GM12878 (cell line): ENCODE data around the gene RIPK4. TPM values are rescaled to one million over a fixed set of nuclear protein-coding genes. Genes with fewer than 3 reads are reported as not detected.

Experiments used
- ATAC-seq: fragments of 200-7000 bp; cut with Tn5 transposase; 3 replicates; pipeline ENCODE4 v1.9.1; 2020; ENCODE audit warnings: mild to moderate bottlenecking, moderate library complexity
- BruUV-seq: library from RNA; stranded (reverse); fragments of 400-500 nt; replicated peaks from 2 replicates; lab custom pipeline; 2021; lab: Mats Ljungman, UMichigan
- CTCF ChIA-PET: fragments of 300-600 bp; sonication (Branson Sonifier 250); formaldehyde crosslinking; extraction: SDS; loops from one replicate; lab custom pipeline; 2021; ENCODE audit warnings: inconsistent platforms; lab: Yijun Ruan, JAX
- POLR2A ChIA-PET: fragments of 350-600 bp; formaldehyde crosslinking; extraction: SDS; loops from one replicate; lab custom pipeline; 2021; ENCODE audit warnings: inconsistent platforms; lab: Charles Lee
- RAD21 ChIA-PET: fragments of 300-600 bp; sonication (Branson Sonifier 250); formaldehyde crosslinking; loops from one replicate; lab custom pipeline; 2023; ENCODE audit warnings: antibody characterized with exemption; ENCODE audit not compliant: unreplicated experiment; lab: Charles Lee
- SMC1A ChIA-PET: fragments of 300-600 bp; sonication (Branson Sonifier 250); formaldehyde crosslinking; loops from one replicate; lab custom pipeline; 2023; ENCODE audit not compliant: unreplicated experiment, uncharacterized antibody; lab: Charles Lee
- DNase-seq: peaks from one replicate; pipeline ENCODE4 v3.0.0-alpha.2; 2011; ENCODE audit warnings: low read depth, low spot score
- FAIRE-seq: peaks from 3 replicates; lab custom pipeline; 2011; peaks lifted over from hg19 to GRCh38; lab: Jason Lieb, UNC
- H2AFZ ChIP-seq: 2 replicates; pipeline ENCODE4 v1.6.0; 2011; ENCODE audit warnings: low read depth, low read length, control low read depth; ENCODE audit not compliant: control insufficient read depth
- H3K27ac ChIP-seq: 2 replicates; pipeline ENCODE4 v1.5.1; 2011; ENCODE audit warnings: control low read depth; ENCODE audit not compliant: control insufficient read depth, insufficient read depth
- H3K27me3 ChIP-seq, 2 experiments: replicated peaks in 1 of 2; 2 replicates each; pipeline versions ENCODE4 v1.6.0 to v1.6.1; 2011; ENCODE audit warnings: low read length in 1 of 2; ENCODE audit not compliant: control insufficient read depth in 2 of 2, insufficient read depth in 2 of 2
- H3K36me3 ChIP-seq, 2 experiments: 2 replicates each; pipeline ENCODE4 v1.5.1; 2011; ENCODE audit warnings: low read length in 1 of 2; ENCODE audit not compliant: control insufficient read depth in 2 of 2, insufficient read depth in 2 of 2
- H3K4me1 ChIP-seq: 2 replicates; pipeline ENCODE4 v1.6.1; 2011; ENCODE audit warnings: mild to moderate bottlenecking, low read length, moderate library complexity, mixed read lengths; ENCODE audit not compliant: control insufficient read depth, insufficient read depth
- H3K4me2 ChIP-seq: 2 replicates; pipeline ENCODE4 v1.6.0; 2011; ENCODE audit warnings: control low read depth; ENCODE audit not compliant: control insufficient read depth, insufficient read depth
- H3K4me3 ChIP-seq: fragments of 200-600 bp; sonication (generic); 2 replicates; pipeline ENCODE4 v1.5.1; 2016
- H3K79me2 ChIP-seq: 2 replicates; pipeline ENCODE4 v1.6.0; 2011; ENCODE audit warnings: low read length; ENCODE audit not compliant: control insufficient read depth, insufficient read depth
- H3K9ac ChIP-seq: 2 replicates; pipeline ENCODE4 v1.8.0; 2011; ENCODE audit warnings: low read length, control low read depth, mixed read lengths; ENCODE audit not compliant: control insufficient read depth, insufficient read depth
- H3K9me3 ChIP-seq: replicated peaks from 3 replicates; pipeline ENCODE4 v1.5.1; 2011; ENCODE audit warnings: mild to moderate bottlenecking, low read length; ENCODE audit not compliant: control insufficient read depth, insufficient read depth
- H4K20me1 ChIP-seq: 2 replicates; pipeline ENCODE4 v1.6.0; 2011; ENCODE audit not compliant: control insufficient read depth, insufficient read depth
- BCL11A ChIP-seq: IDR thresholded peaks from 2 replicates; pipeline ENCODE4 v1.6.1; 2011; ENCODE audit warnings: low read depth, low read length
- HCFC1 ChIP-seq: fragments of 150-350 bp; IDR thresholded peaks from 2 replicates; pipeline ENCODE4 v1.6.1; 2014; ENCODE audit warnings: low read length
- HDGF ChIP-seq: fragments of 450-650 bp; IDR thresholded peaks from 2 replicates; pipeline ENCODE4 v1.6.1; 2016; ENCODE audit warnings: antibody characterized with exemption
- IRF4 ChIP-seq: IDR thresholded peaks from 2 replicates; pipeline ENCODE4 v1.6.1; 2011; ENCODE audit warnings: low read depth, low read length
- NFYB ChIP-seq: IDR thresholded peaks from 2 replicates; pipeline ENCODE4 v1.6.1; 2011; ENCODE audit warnings: low read depth, mild to moderate bottlenecking, low read length, improper control_type of control experiment, moderate library complexity; ENCODE audit not compliant: insufficient read depth
- NR2F1 ChIP-seq: fragments of 450-650 bp; conservative IDR thresholded peaks from 2 replicates; pipeline ENCODE4 v1.6.1; 2017; ENCODE audit warnings: mild to moderate bottlenecking
- RAD21 ChIP-seq: IDR thresholded peaks from 2 replicates; pipeline ENCODE4 v1.6.1; 2011; ENCODE audit warnings: mild to moderate bottlenecking, low read depth, low read length, moderate library complexity; ENCODE audit not compliant: insufficient read depth
- SMC3 ChIP-seq: IDR thresholded peaks from 2 replicates; pipeline ENCODE4 v1.6.1; 2011; ENCODE audit warnings: low read length, improper control_type of control experiment, borderline replicate concordance
- SRF ChIP-seq, 2 experiments: IDR thresholded peaks; 2 replicates each; pipeline ENCODE4 v1.6.1; 2011; ENCODE audit warnings: low read depth in 2 of 2, low read length in 2 of 2, mild to moderate bottlenecking in 1 of 2, moderate library complexity in 1 of 2
- WGBS: methylation state at CpG from one replicate; pipeline ENCODE4 v1.1.6; 2016; ENCODE audit warnings: low lambda C conversion rate; ENCODE audit not compliant: insufficient replicate concordance, insufficient coverage; ENCODE audit errors: missing lambda C conversion rate; 5-methylcytosine and 5-hydroxymethylcytosine counted together
- in situ Hi-C: fragments of 300-500 bp; cut with MboI; formaldehyde crosslinking; loops from 9 replicates; pipeline ENCODE4 v1.14.3; 2018; ENCODE audit warnings: mixed read lengths
- intact Hi-C: fragments of 100-400 bp; cut with micrococcal nuclease; formaldehyde crosslinking; loops from one replicate; pipeline ENCODE4 v1.14.2; 2022; ENCODE audit not compliant: unreplicated experiment
- polyA plus RNA-seq, 11 experiments: library from polyadenylated mRNA; depleted of rRNA in 4 of 11; unstranded in 6 of 11; stranded (reverse) in 5 of 11; fragments of >200 nt; fragmentation: Nextera tagmentation in 4 of 11; fragmentation: Illumina TruSeq in 1 of 11; extraction: Ambion mirVana in 4 of 11; extraction: Trizol in 1 of 11; gene quantifications; 1 replicate in 1 of 11; 2 replicates in 10 of 11; pipeline versions ENCODE4 v1.2.1 to v1.2.3, GENCODE V29; 2011 to 2016; ENCODE audit warnings: inconsistent platforms in 2 of 11, missing spikeins in 2 of 11, low read depth in 1 of 11
- total RNA-seq, 4 experiments: library from RNA; depleted of rRNA in 3 of 4; stranded (reverse); fragments of >200 nt in 3 of 4; fragmentation: Illumina TruSeq in 1 of 4; extraction: Trizol in 1 of 4; gene quantifications; 2 replicates each; pipeline versions ENCODE4 v1.2.1 to v1.2.3, GENCODE V29; 2013 to 2021
- TF ChIP-seq, protein P1 (sequence below): fragments of 450-650 bp; IDR thresholded peaks from 2 replicates; pipeline ENCODE4 v1.6.1; 2017; ENCODE audit warnings: mild to moderate bottlenecking, low read depth, inconsistent platforms; ENCODE audit not compliant: poor library complexity, severe bottlenecking
- TF ChIP-seq, protein P2 (sequence below): IDR thresholded peaks from 2 replicates; pipeline ENCODE4 v1.6.1; 2012; ENCODE audit warnings: low read depth, low read length, improper control_type of control experiment
- TF ChIP-seq, protein P3 (sequence below): IDR thresholded peaks from 2 replicates; pipeline ENCODE4 v1.6.1; 2011; ENCODE audit warnings: mild to moderate bottlenecking, low read depth, low read length, moderate library complexity; ENCODE audit not compliant: insufficient replicate concordance

Gene RIPK4
- total and polyA plus RNA-seq, 10 of the 15 experiments (the other 5 are each of a cell fraction or from before 2014, with no cell fraction given), result 0.05 TPM; not detected in 9

DNA sequence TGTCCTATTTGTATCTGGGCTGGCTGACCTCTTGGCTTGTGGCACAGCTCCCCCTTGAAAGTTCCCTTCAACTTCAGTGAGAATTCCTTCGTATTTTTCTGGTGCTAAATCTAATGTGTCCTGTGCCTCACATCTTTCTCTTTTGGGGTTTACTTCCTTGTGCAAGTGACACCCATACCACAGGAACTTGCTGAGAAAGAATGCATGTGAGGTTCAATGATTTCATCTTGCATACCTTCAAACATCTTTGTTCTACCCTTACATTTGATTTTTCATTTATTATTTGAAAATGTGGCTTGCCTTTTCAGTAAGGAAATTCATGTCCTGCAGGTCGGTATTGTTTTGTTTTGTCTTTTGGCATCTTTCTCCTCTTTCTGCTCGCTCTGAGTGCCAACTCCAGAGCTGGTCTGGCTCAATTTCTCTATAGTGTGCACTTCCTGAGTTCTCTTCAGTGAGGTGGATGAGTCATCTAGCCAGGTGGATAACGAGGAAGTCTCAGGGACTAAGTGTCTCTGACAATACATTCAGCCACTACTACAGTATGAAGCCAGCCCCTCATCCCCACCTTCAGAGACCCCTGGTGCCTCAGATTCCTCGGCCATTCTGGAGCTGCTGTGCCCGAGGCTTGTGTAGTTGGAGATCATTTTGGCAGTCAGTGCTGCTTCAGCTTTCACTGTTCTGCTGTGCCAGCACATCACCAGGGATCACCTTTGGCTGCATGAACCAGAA, 59.5 kb downstream of the RIPK4 start (continued):
- TF ChIP-seq NFYB, result no peak
- no peak for TF ChIP-seq HDGF

DNA sequence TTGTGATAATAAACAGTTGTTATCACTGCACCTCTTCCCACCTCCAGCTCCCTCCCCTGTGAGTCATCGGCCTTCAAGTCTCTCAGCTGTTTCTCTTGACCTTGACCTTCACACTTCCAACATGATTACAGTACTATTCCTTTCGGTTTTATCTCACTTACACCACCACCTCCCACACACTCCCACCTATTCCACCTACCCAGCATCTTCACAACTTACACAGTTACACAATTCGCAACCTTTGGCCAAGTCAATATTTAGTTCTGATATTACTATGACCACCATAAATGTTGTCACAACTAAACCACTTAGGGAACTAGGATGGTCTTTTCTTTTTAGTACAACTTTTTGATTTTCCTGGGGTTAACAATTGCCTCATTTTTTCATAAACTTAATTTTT, 60.2 kb downstream of the RIPK4 start:
- POLR2A ChIA-PET, result no interaction called here
- ATAC-seq (no peak), DNase-seq (no peak), FAIRE-seq (no peak)
- intact Hi-C loops (no loop called here), in situ Hi-C loops (no loop called here)
- H3K9ac ChIP-seq, result no peak overlapping the region
- no peak overlapping the region for H3K4me3 ChIP-seq
- 4% methylated on average over 3 of the region's 3 CpGs for WGBS
- RAD21 ChIA-PET, result no interaction called here
- TF ChIP-seq SMC3 (no peak), NR2F1 (peak; percentile 85)
- BruUV-seq, result no TSS peak
- H3K27me3 ChIP-seq, result no peaks in the 10 kb centered on the region; a peak in 2 of 4 replicates
- SMC1A ChIA-PET, result no interaction called here
- H3K27ac ChIP-seq, result no peak overlapping the region
- H2AFZ ChIP-seq, result no peak overlapping the region
- CTCF ChIA-PET, result interaction anchor here (1.4 kb wide), 1 partner anchor 62 kb away, joined by 3 read pairs; no protein-coding TSS in a partner anchor
- no peaks in the 10 kb centered on the region for H3K79me2 ChIP-seq
- H3K4me2 ChIP-seq, result no peak overlapping the region
- no peaks in the 10 kb centered on the region for H3K4me1 ChIP-seq
- no peaks in the 10 kb centered on the region for H3K36me3 ChIP-seq
- H3K9me3 ChIP-seq, result no peaks in the 10 kb centered on the region; the same call in 2 of the 3 replicates
- no peaks in the 10 kb centered on the region for H4K20me1 ChIP-seq

DNA sequence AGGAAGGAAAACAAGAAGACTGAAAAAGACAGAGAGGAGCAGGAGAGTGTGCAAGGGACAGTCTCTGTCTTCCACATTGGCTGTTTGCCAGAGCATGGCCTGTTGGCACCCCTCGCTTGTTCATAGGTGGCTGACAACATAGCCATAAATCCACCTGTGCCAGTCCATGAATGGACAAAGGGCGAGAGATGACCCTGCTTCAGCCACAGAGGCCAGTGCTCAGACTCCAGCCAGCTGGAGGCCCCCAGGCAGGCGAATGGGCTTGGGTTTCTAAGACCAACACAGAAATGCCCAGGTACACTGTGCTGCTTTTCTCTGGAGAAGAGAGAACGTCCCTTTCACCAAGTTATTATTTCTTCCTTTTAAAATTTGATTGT, 60.6 kb downstream of the RIPK4 start:
- Histone ChIP-seq H2AFZ (no peak overlapping the region), H3K4me3 (no peak overlapping the region), H3K79me2 (no peaks in the 10 kb centered on the region), H3K27me3 (no peaks in the 10 kb centered on the region; a peak in 1 of 4 replicates), H4K20me1 (no peaks in the 10 kb centered on the region), H3K9ac (no peak overlapping the region), H3K9me3 (no peaks in the 10 kb centered on the region; the same call in 2 of the 3 replicates), H3K36me3 (no peaks in the 10 kb centered on the region), H3K4me2 (no peak overlapping the region), H3K27ac (no peak overlapping the region), H3K4me1 (no peaks in the 10 kb centered on the region)
- FAIRE-seq (no peak), ATAC-seq (no peak), DNase-seq (no peak)
- RAD21 ChIA-PET, result no interaction called here
- intact Hi-C loops, result no loop called here
- in situ Hi-C loops, result no loop called here
- 7% methylated on average over 4 of the region's 4 CpGs for WGBS
- POLR2A ChIA-PET, result no interaction called here
- BruUV-seq, result no TSS peak
- CTCF ChIA-PET, result interaction anchor here (1.4 kb wide), 1 partner anchor 63 kb away, joined by 3 read pairs; no protein-coding TSS in a partner anchor
- SMC1A ChIA-PET, result no interaction called here
- TF ChIP-seq IRF4 (no peak), BCL11A (no peak), SRF (IDR thresholded peaks at IDR 0.05; ENCODE audit: low read depth in 2 of 2, low read length in 2 of 2) (no peak), HCFC1 (no peak), HDGF (no peak), RAD21 (no peak)
- TF ChIP-seq, protein P1, sequence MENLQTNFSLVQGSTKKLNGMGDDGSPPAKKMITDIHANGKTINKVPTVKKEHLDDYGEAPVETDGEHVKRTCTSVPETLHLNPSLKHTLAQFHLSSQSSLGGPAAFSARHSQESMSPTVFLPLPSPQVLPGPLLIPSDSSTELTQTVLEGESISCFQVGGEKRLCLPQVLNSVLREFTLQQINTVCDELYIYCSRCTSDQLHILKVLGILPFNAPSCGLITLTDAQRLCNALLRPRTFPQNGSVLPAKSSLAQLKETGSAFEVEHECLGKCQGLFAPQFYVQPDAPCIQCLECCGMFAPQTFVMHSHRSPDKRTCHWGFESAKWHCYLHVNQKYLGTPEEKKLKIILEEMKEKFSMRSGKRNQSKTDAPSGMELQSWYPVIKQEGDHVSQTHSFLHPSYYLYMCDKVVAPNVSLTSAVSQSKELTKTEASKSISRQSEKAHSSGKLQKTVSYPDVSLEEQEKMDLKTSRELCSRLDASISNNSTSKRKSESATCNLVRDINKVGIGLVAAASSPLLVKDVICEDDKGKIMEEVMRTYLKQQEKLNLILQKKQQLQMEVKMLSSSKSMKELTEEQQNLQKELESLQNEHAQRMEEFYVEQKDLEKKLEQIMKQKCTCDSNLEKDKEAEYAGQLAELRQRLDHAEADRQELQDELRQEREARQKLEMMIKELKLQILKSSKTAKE, result no peak
- TF ChIP-seq, protein P2, sequence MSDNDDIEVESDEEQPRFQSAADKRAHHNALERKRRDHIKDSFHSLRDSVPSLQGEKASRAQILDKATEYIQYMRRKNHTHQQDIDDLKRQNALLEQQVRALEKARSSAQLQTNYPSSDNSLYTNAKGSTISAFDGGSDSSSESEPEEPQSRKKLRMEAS, result no peak
- TF ChIP-seq, protein P3, sequence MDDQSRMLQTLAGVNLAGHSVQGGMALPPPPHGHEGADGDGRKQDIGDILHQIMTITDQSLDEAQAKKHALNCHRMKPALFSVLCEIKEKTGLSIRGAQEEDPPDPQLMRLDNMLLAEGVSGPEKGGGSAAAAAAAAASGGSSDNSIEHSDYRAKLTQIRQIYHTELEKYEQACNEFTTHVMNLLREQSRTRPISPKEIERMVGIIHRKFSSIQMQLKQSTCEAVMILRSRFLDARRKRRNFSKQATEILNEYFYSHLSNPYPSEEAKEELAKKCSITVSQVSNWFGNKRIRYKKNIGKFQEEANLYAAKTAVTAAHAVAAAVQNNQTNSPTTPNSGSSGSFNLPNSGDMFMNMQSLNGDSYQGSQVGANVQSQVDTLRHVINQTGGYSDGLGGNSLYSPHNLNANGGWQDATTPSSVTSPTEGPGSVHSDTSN, result no peak
